GM23338 (cell line): Measurements from ENCODE around the gene ACVRL1.

ENCODE experiments used
- CREB1 ChIP-seq: fragments of 250-450 bp; sonication (Bioruptor Pico); IDR thresholded peaks from 2 replicates; pipeline ENCODE4 v1.5.0; 2020; ENCODE audit warnings: low read depth, mild to moderate bottlenecking, moderate library complexity
- EZH2 ChIP-seq: fragments of 200-600 bp; sonication (generic); IDR thresholded peaks from one replicate; pipeline ENCODE4 v1.8.0; 2017; ENCODE audit warnings: antibody characterized with exemption, mild to moderate bottlenecking, low read depth; ENCODE audit not compliant: unreplicated experiment
- POLR2AphosphoS5 ChIP-seq: IDR thresholded peaks from 2 replicates; pipeline ENCODE4 v1.6.1; 2016; ENCODE audit warnings: antibody characterized with exemption, low read depth
- TF ChIP-seq, protein P1 (sequence below), 2 experiments: fragments of 200-600 bp in 1 of 2; sonication (generic) in 1 of 2; conservative IDR thresholded peaks; 2 replicates each; pipeline versions ENCODE4 v1.5.1 to v1.6.1; 2016 to 2017; ENCODE audit warnings: antibody characterized with exemption in 2 of 2, low read depth in 2 of 2, mild to moderate bottlenecking in 2 of 2, moderate library complexity in 1 of 2
- TF ChIP-seq, protein P2 (sequence below): fragments of 250-450 bp; sonication (Bioruptor Pico); IDR thresholded peaks from 2 replicates; pipeline ENCODE4 v1.5.0; 2020; ENCODE audit warnings: mild to moderate bottlenecking, moderate library complexity

DNA sequence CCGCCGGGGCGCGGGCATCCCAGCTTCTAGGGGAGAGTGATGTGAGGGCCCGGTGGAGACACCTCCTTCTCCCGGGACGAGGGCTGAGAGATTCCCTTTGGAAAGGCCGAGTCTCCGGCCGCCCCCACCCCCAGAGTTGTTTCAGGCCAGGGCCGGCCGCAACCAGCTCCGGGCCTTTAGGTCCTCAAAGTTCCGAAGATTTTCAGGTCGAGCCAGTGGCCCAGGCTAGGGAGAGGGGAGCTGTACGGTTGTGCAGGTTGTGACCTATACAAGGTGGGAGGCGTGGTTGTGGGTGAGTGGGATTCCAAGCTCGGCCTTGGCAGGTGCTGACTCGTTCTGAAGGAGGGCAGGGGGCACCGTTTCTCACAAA, 37.8 kb upstream of the ACVRL1 start:
- TF ChIP-seq, protein P1, sequence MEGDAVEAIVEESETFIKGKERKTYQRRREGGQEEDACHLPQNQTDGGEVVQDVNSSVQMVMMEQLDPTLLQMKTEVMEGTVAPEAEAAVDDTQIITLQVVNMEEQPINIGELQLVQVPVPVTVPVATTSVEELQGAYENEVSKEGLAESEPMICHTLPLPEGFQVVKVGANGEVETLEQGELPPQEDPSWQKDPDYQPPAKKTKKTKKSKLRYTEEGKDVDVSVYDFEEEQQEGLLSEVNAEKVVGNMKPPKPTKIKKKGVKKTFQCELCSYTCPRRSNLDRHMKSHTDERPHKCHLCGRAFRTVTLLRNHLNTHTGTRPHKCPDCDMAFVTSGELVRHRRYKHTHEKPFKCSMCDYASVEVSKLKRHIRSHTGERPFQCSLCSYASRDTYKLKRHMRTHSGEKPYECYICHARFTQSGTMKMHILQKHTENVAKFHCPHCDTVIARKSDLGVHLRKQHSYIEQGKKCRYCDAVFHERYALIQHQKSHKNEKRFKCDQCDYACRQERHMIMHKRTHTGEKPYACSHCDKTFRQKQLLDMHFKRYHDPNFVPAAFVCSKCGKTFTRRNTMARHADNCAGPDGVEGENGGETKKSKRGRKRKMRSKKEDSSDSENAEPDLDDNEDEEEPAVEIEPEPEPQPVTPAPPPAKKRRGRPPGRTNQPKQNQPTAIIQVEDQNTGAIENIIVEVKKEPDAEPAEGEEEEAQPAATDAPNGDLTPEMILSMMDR (conservative IDR thresholded peaks at IDR 0.05; ENCODE audit: low read depth in 2 of 2) = no peak
- TF ChIP-seq, protein P2, sequence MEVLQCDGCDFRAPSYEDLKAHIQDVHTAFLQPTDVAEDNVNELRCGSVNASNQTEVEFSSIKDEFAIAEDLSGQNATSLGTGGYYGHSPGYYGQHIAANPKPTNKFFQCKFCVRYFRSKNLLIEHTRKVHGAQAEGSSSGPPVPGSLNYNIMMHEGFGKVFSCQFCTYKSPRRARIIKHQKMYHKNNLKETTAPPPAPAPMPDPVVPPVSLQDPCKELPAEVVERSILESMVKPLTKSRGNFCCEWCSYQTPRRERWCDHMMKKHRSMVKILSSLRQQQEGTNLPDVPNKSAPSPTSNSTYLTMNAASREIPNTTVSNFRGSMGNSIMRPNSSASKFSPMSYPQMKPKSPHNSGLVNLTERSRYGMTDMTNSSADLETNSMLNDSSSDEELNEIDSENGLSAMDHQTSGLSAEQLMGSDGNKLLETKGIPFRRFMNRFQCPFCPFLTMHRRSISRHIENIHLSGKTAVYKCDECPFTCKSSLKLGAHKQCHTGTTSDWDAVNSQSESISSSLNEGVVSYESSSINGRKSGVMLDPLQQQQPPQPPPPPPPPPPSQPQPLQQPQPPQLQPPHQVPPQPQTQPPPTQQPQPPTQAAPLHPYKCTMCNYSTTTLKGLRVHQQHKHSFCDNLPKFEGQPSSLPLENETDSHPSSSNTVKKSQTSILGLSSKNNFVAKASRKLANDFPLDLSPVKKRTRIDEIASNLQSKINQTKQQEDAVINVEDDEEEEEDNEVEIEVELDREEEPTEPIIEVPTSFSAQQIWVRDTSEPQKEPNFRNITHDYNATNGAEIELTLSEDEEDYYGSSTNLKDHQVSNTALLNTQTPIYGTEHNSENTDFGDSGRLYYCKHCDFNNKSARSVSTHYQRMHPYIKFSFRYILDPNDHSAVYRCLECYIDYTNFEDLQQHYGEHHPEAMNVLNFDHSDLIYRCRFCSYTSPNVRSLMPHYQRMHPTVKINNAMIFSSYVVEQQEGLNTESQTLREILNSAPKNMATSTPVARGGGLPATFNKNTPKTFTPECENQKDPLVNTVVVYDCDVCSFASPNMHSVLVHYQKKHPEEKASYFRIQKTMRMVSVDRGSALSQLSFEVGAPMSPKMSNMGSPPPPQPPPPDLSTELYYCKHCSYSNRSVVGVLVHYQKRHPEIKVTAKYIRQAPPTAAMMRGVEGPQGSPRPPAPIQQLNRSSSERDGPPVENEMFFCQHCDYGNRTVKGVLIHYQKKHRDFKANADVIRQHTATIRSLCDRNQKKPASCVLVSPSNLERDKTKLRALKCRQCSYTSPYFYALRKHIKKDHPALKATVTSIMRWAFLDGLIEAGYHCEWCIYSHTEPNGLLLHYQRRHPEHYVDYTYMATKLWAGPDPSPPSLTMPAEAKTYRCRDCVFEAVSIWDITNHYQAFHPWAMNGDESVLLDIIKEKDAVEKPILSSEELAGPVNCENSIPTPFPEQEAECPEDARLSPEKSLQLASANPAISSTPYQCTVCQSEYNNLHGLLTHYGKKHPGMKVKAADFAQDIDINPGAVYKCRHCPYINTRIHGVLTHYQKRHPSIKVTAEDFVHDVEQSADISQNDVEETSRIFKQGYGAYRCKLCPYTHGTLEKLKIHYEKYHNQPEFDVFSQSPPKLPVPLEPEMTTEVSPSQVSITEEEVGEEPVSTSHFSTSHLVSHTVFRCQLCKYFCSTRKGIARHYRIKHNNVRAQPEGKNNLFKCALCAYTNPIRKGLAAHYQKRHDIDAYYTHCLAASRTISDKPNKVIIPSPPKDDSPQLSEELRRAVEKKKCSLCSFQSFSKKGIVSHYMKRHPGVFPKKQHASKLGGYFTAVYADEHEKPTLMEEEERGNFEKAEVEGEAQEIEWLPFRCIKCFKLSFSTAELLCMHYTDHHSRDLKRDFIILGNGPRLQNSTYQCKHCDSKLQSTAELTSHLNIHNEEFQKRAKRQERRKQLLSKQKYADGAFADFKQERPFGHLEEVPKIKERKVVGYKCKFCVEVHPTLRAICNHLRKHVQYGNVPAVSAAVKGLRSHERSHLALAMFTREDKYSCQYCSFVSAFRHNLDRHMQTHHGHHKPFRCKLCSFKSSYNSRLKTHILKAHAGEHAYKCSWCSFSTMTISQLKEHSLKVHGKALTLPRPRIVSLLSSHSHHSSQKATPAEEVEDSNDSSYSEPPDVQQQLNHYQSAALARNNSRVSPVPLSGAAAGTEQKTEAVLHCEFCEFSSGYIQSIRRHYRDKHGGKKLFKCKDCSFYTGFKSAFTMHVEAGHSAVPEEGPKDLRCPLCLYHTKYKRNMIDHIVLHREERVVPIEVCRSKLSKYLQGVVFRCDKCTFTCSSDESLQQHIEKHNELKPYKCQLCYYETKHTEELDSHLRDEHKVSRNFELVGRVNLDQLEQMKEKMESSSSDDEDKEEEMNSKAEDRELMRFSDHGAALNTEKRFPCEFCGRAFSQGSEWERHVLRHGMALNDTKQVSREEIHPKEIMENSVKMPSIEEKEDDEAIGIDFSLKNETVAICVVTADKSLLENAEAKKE (CRISPR knock-in tag) = no peak
- no peak for TF ChIP-seq POLR2AphosphoS5
- TF ChIP-seq CREB1 (CRISPR knock-in tag) = no peak
- no peak for TF ChIP-seq EZH2
